Cortex of kidney (tissue), 1 donor: Measurements from ENCODE around the gene TBC1D10A.

Experiments
- DNase-seq: peaks from one replicate; lab custom pipeline; 2025; lab: John Stamatoyannopoulos, UW

TBC1D10A gene

GRCh38 chr22:30245985-30246813 is 80.5 kb downstream of the TBC1D10A start, which contains the start of gene LIF:
Gene LIF, minus strand, starts transcription at chr22:30246759. Its CDS starts 64 bp downstream, at chr22:30246695.
- DNase-seq = no peak

- no peak for DNase-seq
These were observed 81.4 kb downstream of the TBC1D10A start for GRCh38 chr22:30245181-30245984.

GRCh38 chr22:30244641-30245040 is 82.1 kb downstream of the TBC1D10A start:
- DNase-seq = no peak

GRCh38 chr22:30244066-30244465 is 82.7 kb downstream of the TBC1D10A start:
- DNase-seq = no peak

- no peak for DNase-seq
These were observed 83.1 kb downstream of the TBC1D10A start for GRCh38 chr22:30243661-30244060.
